HG02588 (cell line): ENCODE measurements around the gene CLCA2.

Source experiments
- ATAC-seq: cut with Tn5 transposase; IDR thresholded peaks from one replicate; pipeline ENCODE4 v1.9.1; 2021; ENCODE audit warnings: mild to moderate bottlenecking, moderate library complexity; ENCODE audit not compliant: unreplicated experiment

The CLCA2 gene

DNA sequence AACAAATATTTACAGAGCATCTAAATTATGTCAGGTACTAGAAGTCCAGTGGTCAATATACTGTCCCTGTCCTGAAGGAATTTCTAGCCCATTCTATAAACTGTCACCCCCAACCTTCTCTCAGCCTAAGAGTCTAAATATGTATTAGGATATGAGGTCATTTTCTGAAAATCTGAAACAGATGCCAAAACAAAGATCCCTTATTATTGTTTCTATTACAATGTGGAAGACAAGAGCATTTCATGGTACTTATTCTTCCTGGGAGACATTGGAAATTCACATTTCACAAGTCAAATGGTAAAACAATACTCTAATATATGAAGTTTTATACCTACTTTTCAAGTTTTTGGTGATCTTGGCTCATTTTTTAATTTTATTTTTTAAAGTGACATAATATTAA, 47.3 kb downstream of the CLCA2 start:
- no peak for ATAC-seq

DNA sequence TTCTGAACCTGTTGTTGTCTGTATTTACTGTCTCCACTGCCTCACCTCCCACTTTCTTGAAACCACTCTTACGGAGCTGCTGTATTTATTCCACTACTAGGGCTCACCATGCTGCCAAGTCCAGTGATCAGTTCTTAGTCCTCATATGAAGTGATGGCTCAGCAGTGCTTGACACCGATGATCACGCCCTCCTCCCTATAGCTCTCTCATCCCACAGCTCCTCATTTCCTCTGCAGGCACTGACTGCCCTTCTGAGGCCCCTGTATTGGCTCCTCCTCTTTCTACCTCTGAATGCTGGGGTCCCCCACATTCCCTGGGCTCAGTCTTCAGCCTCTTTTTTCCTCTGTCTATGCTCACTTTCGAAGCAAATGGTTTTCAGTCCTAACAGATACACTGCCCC, 48.2 kb downstream of the CLCA2 start:
- ATAC-seq: no peak

DNA sequence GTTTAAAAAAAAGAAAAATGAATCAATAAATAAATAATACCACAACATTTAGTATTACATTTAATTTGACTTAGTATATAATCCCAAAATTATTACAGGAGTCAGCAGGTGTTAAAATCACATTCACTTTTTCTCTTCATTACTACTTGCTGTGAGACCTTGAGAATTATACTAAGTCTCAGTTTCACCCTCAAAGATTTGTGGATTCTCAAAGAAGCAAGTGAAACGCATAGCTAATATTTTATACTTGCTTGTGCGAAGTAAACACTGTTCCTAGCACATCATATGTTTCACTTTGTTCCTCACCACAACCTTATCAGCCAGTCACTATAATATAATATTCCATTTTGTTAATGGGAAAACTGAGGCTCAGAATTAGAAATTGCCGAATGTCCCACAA, 48.8 kb downstream of the CLCA2 start:
- no peak for ATAC-seq

DNA sequence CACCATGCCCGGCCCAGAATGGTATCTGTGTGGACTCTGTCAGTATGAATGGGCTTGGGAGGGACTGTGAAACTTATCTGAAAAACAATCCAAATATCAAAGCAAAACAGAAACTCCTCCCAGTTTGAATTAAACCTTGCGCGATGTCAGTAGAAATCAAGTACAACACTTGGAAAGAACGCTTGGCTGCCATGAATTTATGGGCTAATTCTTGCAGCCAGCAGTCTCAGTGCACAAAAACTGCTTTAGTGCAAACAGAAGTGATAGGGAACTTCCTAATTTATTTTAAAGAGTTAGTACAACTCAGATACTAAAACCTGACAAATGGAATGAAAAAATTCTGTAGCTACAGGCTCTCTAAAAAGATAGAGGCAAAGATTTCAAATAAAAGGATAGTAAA, 53.3 kb downstream of the CLCA2 start:
- no peak for ATAC-seq

DNA sequence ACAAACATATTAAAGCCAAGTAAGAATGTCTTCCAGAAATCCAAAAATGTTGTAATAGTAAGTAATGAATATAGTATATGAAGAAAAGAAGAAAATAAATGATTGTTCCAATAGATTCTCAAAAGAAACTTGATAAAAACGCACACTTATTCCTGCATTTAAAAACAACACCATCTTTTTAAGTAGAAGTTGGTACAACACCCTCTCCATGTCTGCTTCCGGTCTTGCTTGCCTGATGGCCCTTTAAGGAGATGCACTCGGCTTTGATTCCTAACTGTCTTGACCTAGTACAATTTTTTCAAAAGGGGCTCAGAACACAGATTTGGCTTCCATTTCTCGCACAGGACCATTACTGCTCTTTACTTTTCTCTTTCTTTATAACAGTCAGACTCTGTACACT, 53.7 kb downstream of the CLCA2 start:
- ATAC-seq: no peak

DNA sequence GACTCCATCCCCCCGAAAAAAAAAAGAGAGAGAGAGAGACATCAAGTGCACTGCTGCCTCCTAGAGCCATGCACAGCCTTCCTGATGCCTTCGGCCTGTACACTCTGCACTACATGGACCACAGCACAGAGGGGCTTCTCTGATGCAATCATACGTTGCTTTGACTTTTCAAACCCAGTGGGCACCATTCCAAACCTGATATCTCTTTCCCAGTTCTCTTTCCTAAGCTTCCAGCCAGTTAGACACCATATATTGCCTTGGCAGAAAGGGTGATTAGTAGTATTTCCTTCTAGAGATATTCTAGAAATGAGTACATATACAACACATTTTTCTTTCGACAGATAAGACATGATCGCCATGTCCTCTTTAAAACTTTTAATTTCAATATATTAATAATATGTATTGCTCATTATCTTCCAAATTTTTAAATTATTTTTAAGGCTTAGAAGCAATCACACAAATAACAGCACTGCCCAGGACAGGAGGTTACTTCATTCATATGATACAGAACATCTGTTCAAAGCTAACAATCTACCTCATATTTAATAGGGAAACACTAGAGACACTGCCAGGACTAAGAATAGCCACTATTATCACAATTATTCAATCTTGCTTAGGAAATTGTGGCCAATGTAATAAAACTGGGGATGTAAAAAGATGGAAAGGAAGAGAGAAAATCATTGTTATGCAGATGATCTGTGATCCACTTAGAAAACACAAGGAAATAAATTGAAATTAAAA, 54.6 kb downstream of the CLCA2 start:
- no peak for ATAC-seq

DNA sequence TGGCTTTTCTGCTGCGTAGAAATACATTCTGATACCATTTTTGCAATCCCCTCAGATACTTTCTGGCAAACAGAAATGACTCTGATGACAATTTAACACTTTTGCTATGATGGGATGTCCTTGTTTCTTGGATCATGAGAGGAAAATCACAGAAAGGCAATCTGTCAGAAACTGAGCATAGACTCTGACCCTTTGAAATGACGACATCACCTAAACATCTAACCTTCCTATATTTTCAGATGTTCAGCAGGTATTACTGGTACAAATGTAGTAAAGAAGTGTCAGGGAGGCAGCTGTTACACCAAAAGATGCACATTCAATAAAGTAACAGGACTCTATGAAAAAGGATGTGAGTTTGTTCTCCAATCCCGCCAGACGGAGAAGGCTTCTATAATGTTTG, 58.0 kb downstream of the CLCA2 start:
- ATAC-seq: no peak

DNA sequence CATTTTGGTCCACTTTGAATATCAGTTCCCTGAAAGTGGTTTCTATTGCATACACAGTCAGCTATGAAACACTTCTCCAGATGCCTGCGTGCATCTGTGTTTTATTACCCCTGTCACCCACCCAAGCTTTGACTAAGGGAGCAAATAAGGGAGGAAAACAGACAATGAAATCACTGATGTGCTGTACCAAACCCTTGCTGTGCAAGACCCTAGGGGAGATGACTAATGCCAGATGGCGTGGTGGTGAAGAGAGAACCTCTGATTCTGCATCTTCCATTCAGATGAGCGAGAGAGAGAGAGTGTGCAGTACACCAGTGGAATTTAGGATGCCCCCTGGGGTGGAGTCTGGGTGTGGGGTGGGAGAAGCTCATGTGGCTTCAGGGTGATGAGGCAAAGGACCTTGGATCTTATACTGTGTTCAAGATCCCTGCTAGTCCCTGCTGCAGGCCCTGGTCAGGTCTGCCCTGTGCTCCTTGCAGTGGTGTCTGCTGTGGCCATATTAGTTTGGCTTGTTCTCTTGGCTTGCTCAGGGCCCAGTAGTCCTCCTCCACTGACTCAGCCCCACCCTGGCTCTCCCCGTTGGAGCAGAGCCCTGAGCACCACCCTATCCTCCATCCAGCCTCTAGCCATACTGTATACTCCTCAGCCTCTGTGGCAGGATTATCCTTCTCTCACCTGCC, 63.3 kb downstream of the CLCA2 start:
- no peak for ATAC-seq

DNA sequence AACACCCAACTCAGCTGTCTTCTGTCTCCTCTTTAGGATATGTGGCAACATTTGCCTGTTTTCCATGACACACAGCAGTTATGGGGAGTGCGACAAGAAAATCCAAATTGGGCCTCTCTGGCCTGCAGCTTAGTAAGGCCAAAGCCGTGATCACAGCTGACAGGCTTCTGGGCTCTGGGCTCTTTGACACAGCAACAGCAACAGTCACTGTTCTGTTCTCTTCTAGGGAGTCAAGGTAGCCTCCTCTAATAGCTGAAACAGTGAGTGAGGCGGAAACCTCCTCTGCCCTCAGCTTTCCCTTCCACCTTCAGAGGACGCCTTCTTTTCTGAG, 63.8 kb downstream of the CLCA2 start:
- no peak for ATAC-seq

DNA sequence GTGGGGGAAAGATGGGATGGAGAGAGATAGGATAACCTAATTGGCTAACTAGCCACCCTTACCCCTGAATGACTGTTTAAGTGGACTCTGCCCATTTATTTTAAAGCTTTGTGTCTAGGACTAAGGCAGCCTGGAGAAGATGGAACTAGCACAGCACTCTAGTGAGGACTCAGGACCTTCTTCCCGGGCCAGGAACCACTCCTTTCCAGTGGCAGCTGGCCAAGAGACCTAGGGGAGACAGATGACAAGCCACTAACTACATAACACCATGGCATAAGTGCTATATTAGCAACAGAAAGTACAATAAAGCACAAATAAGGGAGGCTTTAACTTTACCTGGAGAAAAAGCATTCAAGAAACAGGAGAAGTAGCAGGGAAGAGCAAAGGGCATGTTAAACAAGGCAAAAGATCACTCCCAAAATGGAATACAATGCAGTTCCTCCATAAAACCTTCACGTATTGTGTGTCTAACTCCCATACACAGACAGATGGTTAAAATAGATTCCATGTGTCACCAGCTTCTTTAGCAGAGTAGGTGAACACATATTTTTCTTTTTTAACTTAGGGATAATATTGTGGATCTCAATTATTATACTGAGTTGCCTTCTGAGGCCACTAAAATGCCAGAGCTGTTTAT, 65.4 kb downstream of the CLCA2 start:
- no peak for ATAC-seq

DNA sequence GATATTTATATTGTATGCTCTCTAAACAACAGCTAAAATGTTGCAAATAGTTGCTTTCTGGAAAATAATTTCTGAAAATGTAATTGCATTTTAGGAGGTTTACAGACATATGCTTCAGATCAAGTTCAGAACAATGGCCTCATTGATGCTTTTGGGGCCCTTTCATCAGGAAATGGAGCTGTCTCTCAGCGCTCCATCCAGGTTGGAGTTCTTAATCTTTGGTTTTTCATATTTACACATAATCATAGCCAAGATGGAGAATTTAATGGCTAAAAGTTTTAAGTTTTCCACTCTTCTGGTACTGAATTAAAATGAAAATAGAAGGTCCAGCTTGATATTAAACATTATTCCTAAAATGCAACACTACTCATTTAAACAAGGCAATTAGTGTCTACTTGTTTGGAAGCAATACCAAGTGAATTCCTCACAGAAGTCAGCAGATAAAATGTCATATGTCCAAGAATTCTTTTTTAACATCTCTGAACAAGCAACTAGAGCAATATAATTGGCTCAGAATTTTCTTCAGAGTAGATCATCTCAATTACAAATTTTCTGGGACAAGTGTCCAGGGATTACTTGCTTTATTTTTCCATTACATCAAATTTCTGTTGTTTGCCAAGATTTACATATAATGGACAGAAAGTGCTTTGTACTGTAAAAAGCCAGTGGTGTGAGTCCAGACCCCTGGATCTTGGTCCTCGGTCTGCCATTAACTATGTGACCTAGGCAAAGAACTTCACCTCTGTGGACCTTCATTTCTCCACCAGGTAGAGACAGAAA, 67.4 kb downstream of the CLCA2 start:
- no peak for ATAC-seq

DNA sequence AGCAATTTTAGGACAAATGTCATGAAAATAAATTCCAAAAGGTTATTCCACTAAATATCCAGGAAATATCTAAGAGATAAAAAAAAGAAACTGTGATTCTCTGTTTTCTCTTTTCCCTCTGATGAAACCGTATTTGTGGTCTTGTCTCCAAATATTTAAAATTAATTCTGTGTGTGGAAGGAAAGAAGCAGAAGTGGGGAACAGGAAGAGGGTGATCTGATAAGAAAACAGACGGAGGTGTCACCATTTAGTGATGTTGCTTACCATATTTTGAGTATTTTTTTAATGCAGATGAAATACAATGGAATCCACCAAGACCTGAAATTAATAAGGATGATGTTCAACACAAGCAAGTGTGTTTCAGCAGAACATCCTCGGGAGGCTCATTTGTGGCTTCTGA, 74.3 kb downstream of the CLCA2 start:
- no peak for ATAC-seq

DNA sequence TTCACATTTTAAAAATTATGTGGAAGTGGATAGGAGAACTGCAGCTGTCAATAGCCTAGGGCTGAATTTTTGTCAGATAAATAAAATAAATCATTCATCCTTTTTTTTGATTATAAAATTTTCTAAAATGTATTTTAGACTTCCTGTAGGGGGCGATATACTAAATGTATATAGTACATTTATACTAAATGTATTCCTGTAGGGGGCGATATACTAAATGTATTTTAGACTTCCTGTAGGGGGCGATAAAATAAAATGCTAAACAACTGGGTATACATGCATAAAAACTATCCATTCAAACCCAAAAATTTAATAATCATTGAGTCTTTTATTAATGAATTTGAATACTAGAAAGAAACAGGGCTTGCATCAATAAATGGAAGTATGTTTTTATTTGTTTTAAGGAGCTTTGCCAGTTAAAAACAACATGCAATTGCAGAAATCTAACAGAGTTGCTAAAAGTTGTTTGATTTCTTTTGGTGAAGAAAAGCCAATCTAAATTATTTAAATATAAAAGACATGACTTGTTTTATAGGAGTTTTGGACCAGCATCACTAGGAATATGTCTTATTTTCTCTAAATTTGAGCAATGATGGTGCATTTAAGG, 76.1 kb downstream of the CLCA2 start:
- no peak for ATAC-seq

DNA sequence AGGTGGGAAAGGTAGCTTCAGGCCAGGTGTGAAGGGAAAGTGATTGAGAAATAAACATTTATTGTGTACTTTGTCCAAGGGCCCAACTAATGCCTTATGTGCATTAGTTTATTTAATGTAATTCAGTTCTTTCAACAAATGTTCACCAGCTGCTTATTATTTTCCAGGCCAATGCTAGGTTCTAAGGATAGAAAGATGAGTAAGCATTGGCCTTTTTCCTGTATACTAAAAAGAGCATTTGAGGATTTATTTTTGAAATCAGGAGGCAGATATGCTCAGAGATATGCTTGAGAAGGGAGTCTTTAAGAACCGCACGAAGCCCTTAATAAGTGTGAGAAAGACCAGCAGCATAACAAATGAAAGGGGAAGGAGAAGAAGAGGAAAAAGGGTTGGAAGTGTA, 76.7 kb downstream of the CLCA2 start:
- ATAC-seq: no peak

DNA sequence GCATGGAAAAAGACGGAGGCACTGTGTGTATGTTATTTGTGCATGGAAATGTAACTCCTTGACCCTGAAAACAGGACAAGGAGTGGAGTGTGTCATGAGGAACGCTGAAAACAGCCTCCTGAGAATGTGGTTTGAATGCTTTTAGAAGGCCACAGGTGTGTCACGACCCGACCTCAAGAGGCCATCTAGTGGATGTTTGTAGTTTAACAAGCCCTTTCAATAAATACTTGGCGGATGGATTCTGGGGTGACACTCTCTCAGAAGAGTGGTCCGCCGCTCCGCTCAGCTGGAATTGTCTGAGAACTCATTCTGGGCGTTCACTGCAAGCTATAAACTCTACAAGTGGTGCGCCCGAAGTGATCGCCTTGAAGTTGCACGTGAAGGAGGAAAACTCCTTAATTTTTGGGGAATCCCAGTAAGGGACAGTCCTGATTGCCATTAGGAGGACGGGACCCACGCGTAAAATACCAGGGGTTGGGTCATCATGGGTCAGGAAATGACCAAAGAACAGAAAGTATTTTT, 78.2 kb downstream of the CLCA2 start:
- ATAC-seq: peak; percentile 74

DNA sequence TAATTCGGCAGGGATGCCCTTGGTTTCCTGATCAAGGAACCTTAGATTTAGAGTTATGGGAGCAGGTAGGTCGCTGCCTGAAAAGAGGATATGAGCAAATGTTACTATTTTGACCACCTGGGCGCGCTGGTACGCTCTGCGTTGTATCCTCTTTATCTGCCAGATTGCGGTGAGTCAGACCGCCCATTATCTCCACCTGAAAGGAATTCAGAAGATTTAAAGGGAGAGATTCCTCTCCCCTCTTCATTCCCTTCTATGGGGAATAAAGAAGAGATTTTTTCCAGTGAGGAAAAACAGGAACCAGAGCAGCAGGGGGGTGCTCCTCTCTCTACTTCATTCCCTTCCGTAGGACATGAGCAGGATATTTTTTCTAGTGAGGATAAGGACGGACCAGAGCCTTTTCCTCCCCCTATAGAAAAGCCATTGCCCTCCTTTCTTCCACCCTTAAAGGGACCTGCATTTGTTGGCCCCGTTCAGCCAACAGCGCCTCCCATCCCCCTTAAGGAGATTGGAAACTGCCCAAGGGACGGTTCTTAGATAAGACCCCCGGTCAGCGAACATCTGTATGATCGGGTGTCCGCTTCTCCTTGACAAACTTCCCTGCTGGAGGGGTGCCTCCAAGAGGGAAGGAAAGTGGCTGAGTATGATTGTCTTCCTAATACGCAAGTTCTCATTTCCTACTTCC, 78.9 kb downstream of the CLCA2 start:
- ATAC-seq: no peak

DNA sequence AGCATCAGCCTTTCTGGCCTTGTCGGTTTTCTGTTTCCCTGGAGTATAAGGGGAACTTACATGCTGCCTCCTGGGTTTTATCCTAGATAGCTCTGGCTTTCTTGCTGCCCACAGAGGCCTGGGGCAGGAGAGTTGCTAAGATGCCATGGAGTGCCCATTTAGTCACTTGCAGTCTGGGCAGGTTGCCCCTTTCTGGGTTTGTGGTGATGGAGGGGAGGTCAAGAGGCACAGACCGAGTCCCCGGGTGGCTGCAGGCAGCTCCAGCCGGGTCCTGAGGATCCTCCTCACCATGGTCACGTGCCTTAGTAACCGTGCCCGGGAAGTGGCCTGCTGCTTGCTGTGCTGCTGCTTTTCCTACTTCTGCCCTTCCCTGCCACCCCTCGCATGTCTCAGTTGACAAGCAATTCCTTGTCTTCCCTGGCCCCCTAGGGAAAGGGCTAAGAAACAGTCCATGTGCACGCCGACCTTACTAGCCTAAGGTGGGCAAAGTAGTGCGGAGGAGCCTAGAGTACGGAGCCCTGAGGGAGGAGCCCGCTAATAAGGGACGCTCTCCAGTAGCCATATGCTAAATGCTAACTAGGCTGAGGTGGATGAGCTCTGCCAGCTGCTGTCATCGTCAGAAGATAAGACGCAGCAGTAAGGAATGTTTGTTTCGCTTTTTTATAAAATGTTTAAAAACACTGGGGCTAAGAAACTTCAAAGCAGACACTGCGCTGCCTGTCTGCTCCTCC, 79.6 kb downstream of the CLCA2 start:
- ATAC-seq: no peak

DNA sequence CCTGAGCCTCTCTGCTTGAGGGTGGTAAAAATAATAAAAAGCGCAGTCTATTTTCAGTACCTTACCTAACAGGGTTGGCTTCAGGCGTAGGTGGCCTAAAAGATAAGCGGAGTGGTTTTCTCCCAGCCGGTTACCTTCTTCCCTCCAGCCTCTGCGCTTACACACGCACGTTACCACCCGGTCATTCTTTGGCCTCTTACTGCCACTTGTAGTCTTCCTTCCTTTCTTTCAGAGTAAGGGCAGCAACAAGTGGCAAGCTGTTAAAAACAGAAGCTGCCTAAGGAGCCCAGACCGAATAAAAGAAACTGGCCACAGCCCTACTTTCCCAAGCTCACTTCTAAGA, 80.1 kb downstream of the CLCA2 start:
- no peak for ATAC-seq

DNA sequence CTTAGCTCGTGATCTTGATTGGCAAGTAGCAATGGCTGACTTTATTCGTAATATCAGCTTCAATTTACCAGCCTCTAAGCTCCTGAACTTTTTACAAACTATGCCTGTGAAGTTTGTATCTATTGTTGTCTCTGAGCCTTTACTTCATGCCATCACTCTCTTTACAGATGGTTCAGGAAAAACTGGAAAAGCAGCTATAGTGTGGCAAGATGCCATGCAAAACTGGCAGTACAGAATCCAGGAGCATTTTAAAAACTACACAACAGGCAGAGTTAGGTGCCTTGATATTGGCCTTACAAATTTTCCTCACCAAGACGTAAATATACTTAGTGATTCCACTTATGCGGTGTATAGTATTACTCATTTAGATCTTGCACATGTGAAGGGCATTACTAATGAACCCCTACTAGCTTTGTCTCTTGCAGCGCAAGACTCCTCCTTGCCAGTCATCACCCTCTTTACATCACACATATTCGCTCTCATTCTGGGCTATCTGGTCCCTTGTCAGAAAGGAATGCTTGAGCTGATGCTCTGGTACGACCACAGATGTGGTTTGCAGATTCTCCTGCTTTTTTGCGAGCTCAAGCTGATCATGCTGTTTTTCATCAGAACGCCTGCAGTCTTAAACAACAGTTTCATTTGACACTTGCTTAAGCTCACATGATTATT, 81.1 kb downstream of the CLCA2 start:
- ATAC-seq: no peak

DNA sequence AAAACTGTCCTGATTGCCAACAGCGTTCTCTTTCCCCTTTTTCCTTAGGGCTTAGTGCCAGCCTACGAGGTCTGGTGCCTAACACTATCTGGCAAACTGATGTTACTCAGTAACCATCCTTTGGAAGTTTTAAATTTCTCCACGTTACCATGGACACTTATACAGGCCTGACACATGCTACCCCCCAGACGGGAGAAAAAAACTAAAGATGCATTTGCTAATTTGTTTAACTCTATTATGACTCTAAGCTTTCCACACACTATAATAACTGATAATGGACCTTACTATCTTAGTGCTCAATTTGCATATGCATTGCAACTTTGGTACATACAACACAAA, 81.6 kb downstream of the CLCA2 start:
- no peak for ATAC-seq
